Caco-2 (cell line): Measurements from ENCODE around the gene NKG7. TPM values are rescaled to one million over a fixed set of nuclear protein-coding genes. Genes with fewer than 3 reads are reported as not detected.
A peak's percentile ranks its signal among the peaks of the same experiment; 100 is the strongest.

Experiments used
- Bru-seq: library from RNA; stranded (reverse); fragments of 400-500 nt; gene quantifications from one replicate; lab custom pipeline; 2021; lab: Mats Ljungman, UMichigan
- BruChase-seq, 2 experiments: library from RNA; stranded (reverse); fragments of 400-500 nt; gene quantifications; one replicate each; lab custom pipeline; 2021; lab: Mats Ljungman, UMichigan
- BruUV-seq: library from RNA; stranded (reverse); fragments of 400-500 nt; replicated peaks from 2 replicates; lab custom pipeline; 2021; lab: Mats Ljungman, UMichigan
- CTCF ChIA-PET: fragments of 300-600 bp; sonication (Branson Sonifier 250); formaldehyde crosslinking; loops from one replicate; lab custom pipeline; 2022; ENCODE audit warnings: antibody characterized with exemption; lab: Charles Lee
- POLR2A ChIA-PET: fragments of 300-600 bp; sonication (Branson Sonifier 250); formaldehyde crosslinking; loops from one replicate; lab custom pipeline; 2022; ENCODE audit warnings: antibody characterized with exemption; lab: Charles Lee
- DNase-seq, 2 experiments: peaks; one replicate each; pipeline versions ENCODE4 v3.0.0 to v3.0.0-alpha.2; 2020 to 2022
- H3K27me3 ChIP-seq: replicated peaks from 2 replicates; pipeline ENCODE4 v1.6.0; 2011; ENCODE audit warnings: low read length; ENCODE audit not compliant: control insufficient read depth, insufficient read depth
- H3K36me3 ChIP-seq: 2 replicates; pipeline ENCODE4 v1.5.1; 2011; ENCODE audit warnings: low read length; ENCODE audit not compliant: control insufficient read depth, insufficient read depth
- H3K4me1 ChIP-seq: fragments of 250-450 bp; sonication (Bioruptor Pico); 2 replicates; pipeline ENCODE4 v1.5.1; 2020; ENCODE audit warnings: mild to moderate bottlenecking
- H3K4me3 ChIP-seq: 2 replicates; pipeline ENCODE4 v1.5.1; 2011; ENCODE audit warnings: low read depth, mild to moderate bottlenecking, control low read depth, low read length
- H3K9me3 ChIP-seq: fragments of 250-450 bp; sonication (Bioruptor Pico); 2 replicates; pipeline ENCODE4 v1.5.1; 2020; ENCODE audit warnings: mild to moderate bottlenecking, moderate library complexity
- H3K27ac Mint-ChIP-seq: one replicate; pipeline ENCODE4 v1.8.0; 2022; ENCODE audit warnings: mixed read lengths; ENCODE audit not compliant: unreplicated experiment
- H3K27me3 Mint-ChIP-seq: one replicate; pipeline ENCODE4 v1.8.0; 2022; ENCODE audit warnings: mixed read lengths; ENCODE audit not compliant: insufficient read depth, unreplicated experiment
- H3K36me3 Mint-ChIP-seq: one replicate; pipeline ENCODE4 v1.8.0; 2022; ENCODE audit warnings: mild to moderate bottlenecking, mixed read lengths; ENCODE audit not compliant: insufficient read depth, unreplicated experiment
- H3K4me1 Mint-ChIP-seq: one replicate; pipeline ENCODE4 v1.8.0; 2022; ENCODE audit warnings: low read depth, mixed read lengths; ENCODE audit not compliant: unreplicated experiment
- H3K4me3 Mint-ChIP-seq: one replicate; pipeline ENCODE4 v1.8.0; 2022; ENCODE audit warnings: mild to moderate bottlenecking, moderate library complexity, mixed read lengths; ENCODE audit not compliant: unreplicated experiment
- H3K9me3 Mint-ChIP-seq: one replicate; pipeline ENCODE4 v1.8.0; 2022; ENCODE audit warnings: mixed read lengths; ENCODE audit not compliant: unreplicated experiment
- CTCF ChIP-seq, 2 experiments: fragments of 200-600 bp in 1 of 2; IDR thresholded peaks; 1 replicate in 1 of 2; 2 replicates in 1 of 2; pipeline versions ENCODE4 v1.5.1 to v1.8.0; 2011 to 2022; ENCODE audit warnings: antibody characterized with exemption in 1 of 2, control low read depth in 1 of 2, inconsistent platforms in 1 of 2, low read depth in 1 of 2, low read length in 1 of 2, mild to moderate bottlenecking in 1 of 2, moderate library complexity in 1 of 2; ENCODE audit not compliant: insufficient read depth in 1 of 2, severe bottlenecking in 1 of 2, unreplicated experiment in 1 of 2
- intact Hi-C: fragments of 100-400 bp; cut with micrococcal nuclease; formaldehyde crosslinking; loops from one replicate; pipeline ENCODE4 v1.10.0; 2022; ENCODE audit not compliant: unreplicated experiment
- long read RNA-seq: library from polyadenylated mRNA; stranded (forward); transcript quantifications from one replicate; pipeline ENCODE4 v2.0.0, GENCODE V29; 2022
- total RNA-seq: library from RNA; stranded (reverse); gene quantifications from 2 replicates; pipeline ENCODE4 v1.2.3, GENCODE V29; 2022

NKG7 gene
- not detected in 2 replicates for total RNA-seq
- not detected for Bru-seq, nascent RNA
- BruChase-seq, experiment 1, labeled RNA remaining after a 2-hour chase, result not detected
- BruChase-seq, experiment 2, labeled RNA remaining after a 6-hour chase, result not detected
- long read RNA-seq, result 0 reads

GRCh38 chr19:51372649-51373504, at the start of gene NKG7:
NKG7 (minus strand) TSS chr19:51372654; CDS start chr19:51372535, 119 bp downstream.
- H3K36me3 ChIP-seq, result no peaks in the 10 kb centered on the region
- Mint-ChIP-seq H3K36me3 (peaks cover 8% of the 10 kb centered on the region), H3K4me3 (no peak within 1 kb of the TSS), H3K27ac (no peak within 1 kb of the TSS), H3K4me1 (no peaks in the 10 kb centered on the region), H3K27me3 (no peaks in the 10 kb centered on the region), H3K9me3 (no peaks in the 10 kb centered on the region)
- no peak for TF ChIP-seq CTCF (IDR thresholded peaks at IDR 0.05; ENCODE audit: insufficient read depth in 1 of 2, low read depth in 1 of 2, low read length in 1 of 2, severe bottlenecking in 1 of 2, unreplicated experiment in 1 of 2)
- no peaks in the 10 kb centered on the region for H3K9me3 ChIP-seq
- intact Hi-C loops, result no loop called here
- H3K4me3 ChIP-seq, result no peak within 1 kb of the TSS
- no peaks in the 10 kb centered on the region for H3K27me3 ChIP-seq
- H3K4me1 ChIP-seq, result peaks cover 5% of the 10 kb centered on the region; the same call in 1 of the 2 replicates
- no peak for DNase-seq
- POLR2A ChIA-PET, result no interaction called here
- BruUV-seq, result no TSS peak
- CTCF ChIA-PET, result interaction anchor here (1.6 kb wide), 1 partner anchor 33 kb away, joined by 4 read pairs; no protein-coding TSS in a partner anchor

- H3K4me3 ChIP-seq, result no peak overlapping the region
- intact Hi-C loops, result loop anchor here (1.0 kb wide), 1 partner anchor 235 kb away; no protein-coding TSS in a partner anchor
- no peaks in the 10 kb centered on the region for H3K4me1 ChIP-seq
- H3K9me3 Mint-ChIP-seq, result no peaks in the 10 kb centered on the region
- H3K27ac Mint-ChIP-seq, result no peak overlapping the region
- no peaks in the 10 kb centered on the region for H3K9me3 ChIP-seq
- H3K36me3 Mint-ChIP-seq, result no peaks in the 10 kb centered on the region
- POLR2A ChIA-PET, result no interaction called here
- H3K27me3 Mint-ChIP-seq, result peaks cover 3% of the 10 kb centered on the region
- BruUV-seq, result no TSS peak
- no peaks in the 10 kb centered on the region for H3K27me3 ChIP-seq
- no peak overlapping the region for H3K4me3 Mint-ChIP-seq
- H3K36me3 ChIP-seq, result no peaks in the 10 kb centered on the region
- DNase-seq, result peak; percentile 87 to 94
- CTCF ChIA-PET, result interaction anchor here (0.5 to 1.9 kb wide), 10 partner anchors 9 to 356 kb away, joined by 3 to 21 read pairs (median 5); no protein-coding TSS in a partner anchor
- no peaks in the 10 kb centered on the region for H3K4me1 Mint-ChIP-seq
- TF ChIP-seq CTCF (IDR thresholded peaks at IDR 0.05; ENCODE audit: insufficient read depth in 1 of 2, low read depth in 1 of 2, low read length in 1 of 2, severe bottlenecking in 1 of 2, unreplicated experiment in 1 of 2), result peak; percentile 98 to 99
Observed at GRCh38 chr19:51422053-51422448, 49.6 kb upstream of the NKG7 start.

- POLR2A ChIA-PET, result no interaction called here
Observed at GRCh38 chr19:51421229-51422052, 49.0 kb upstream of the NKG7 start.

More at GRCh38 chr19:51421229-51422052, 49.0 kb upstream of the NKG7 start:
- CTCF ChIA-PET, result interaction anchor here (0.5 to 1.9 kb wide), 10 partner anchors 10 to 356 kb away, joined by 3 to 21 read pairs (median 5); no protein-coding TSS in a partner anchor
- no peak for TF ChIP-seq CTCF (IDR thresholded peaks at IDR 0.05; ENCODE audit: insufficient read depth in 1 of 2, low read depth in 1 of 2, low read length in 1 of 2, severe bottlenecking in 1 of 2, unreplicated experiment in 1 of 2)
- H3K9me3 Mint-ChIP-seq, result no peaks in the 10 kb centered on the region
- H3K4me1 Mint-ChIP-seq, result no peaks in the 10 kb centered on the region
- no peaks in the 10 kb centered on the region for H3K4me1 ChIP-seq
- H3K27me3 Mint-ChIP-seq, result peaks cover 6% of the 10 kb centered on the region
- no peak for DNase-seq
- no peaks in the 10 kb centered on the region for H3K9me3 ChIP-seq
- no peak overlapping the region for H3K4me3 ChIP-seq
- no peaks in the 10 kb centered on the region for H3K36me3 Mint-ChIP-seq
- no peak overlapping the region for H3K27ac Mint-ChIP-seq
- intact Hi-C loops, result loop anchor here (1.0 kb wide), 1 partner anchor 236 kb away; no protein-coding TSS in a partner anchor
- H3K27me3 ChIP-seq, result no peaks in the 10 kb centered on the region
- no peaks in the 10 kb centered on the region for H3K36me3 ChIP-seq
- BruUV-seq, result no TSS peak
- no peak overlapping the region for H3K4me3 Mint-ChIP-seq
